CD4-positive, alpha-beta T cell treated with Interleukin-2 at 100 ng/mL for 4 hours (primary cell): ENCODE data around the gene GRIK2.

Source experiments
- DNase-seq: peaks from one replicate; pipeline ENCODE4 v3.0.0-alpha.2; 2020; ENCODE audit warnings: low spot score

GRIK2 gene

GRCh38 chr6:101883505-101883904 lies 490.0 kb downstream of the GRIK2 start:
- DNase-seq, result no peak

GRCh38 chr6:101887532-101887931 lies 494.0 kb downstream of the GRIK2 start:
- no peak for DNase-seq

- no peak for DNase-seq
Observed at GRCh38 chr6:101907356-101908217, 514.1 kb downstream of the GRIK2 start.

GRCh38 chr6:101909366-101909765 lies 515.9 kb downstream of the GRIK2 start:
- DNase-seq, result no peak

- no peak for DNase-seq
Observed at GRCh38 chr6:101912311-101912710, 518.8 kb downstream of the GRIK2 start.

- DNase-seq, result no peak
Observed at GRCh38 chr6:101918471-101918870, 525.0 kb downstream of the GRIK2 start.

GRCh38 chr6:101921829-101922450 lies 528.4 kb downstream of the GRIK2 start:
- no peak for DNase-seq

DNA sequence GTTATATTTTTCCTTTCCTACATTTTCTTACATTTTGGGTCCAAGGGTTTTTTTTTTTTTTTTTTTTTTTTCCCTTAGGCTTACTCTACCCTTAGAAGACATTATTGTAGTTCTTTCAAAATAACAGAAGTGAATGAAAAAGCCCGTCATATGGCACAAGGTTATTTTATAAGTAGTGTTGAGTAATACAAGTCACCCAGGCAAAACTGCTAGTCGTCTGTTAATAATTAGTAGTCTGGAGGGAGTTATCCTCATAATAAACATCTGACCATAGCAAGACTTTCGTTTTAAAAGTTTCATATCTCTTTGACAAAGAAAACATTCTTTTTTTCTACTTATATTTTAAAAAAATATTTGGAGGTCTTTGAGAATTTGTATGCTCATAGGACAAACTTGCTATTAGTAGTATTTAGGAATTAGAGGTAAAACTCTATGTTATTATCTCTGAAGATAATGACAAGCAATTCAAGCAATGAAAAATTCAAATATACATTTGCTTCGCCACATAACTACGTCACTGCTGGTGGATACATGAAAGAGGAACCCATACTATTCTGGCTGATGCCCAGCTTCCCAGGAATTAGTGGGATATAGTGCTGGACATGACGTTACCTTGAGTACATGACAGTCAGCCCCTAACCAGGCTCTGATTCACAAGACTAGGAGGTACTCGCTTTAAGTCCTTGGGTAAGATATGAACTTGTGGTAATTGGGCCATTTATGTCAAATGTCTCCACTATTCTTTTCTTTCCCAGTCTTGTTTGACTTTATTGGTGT lies 532.8 kb downstream of the GRIK2 start:
- DNase-seq, result no peak

GRCh38 chr6:101931766-101932165 lies 538.3 kb downstream of the GRIK2 start:
- no peak for DNase-seq

GRCh38 chr6:101932704-101933103 lies 539.2 kb downstream of the GRIK2 start:
- DNase-seq, result no peak

DNA sequence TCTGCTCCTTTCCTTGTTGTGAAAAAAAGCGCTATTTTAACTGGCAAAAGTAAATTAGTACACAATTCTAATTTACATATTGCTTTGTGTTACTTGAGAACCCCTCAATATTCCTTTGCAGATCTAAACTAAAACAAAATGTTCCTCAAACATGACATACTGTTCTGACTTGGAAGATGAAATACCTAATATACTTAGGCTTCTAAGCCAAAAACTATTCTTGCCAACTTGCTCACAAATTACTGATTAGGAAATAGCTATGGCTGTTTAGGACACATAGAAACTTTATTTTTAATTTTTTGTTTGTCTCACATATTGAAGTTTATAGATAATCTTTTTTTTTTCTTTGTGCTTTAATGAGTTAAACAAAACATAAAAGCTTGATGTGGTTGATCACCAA lies 542.2 kb downstream of the GRIK2 start:
- DNase-seq, result no peak

- no peak for DNase-seq
Observed at GRCh38 chr6:101936516-101936915, 543.0 kb downstream of the GRIK2 start.

DNA sequence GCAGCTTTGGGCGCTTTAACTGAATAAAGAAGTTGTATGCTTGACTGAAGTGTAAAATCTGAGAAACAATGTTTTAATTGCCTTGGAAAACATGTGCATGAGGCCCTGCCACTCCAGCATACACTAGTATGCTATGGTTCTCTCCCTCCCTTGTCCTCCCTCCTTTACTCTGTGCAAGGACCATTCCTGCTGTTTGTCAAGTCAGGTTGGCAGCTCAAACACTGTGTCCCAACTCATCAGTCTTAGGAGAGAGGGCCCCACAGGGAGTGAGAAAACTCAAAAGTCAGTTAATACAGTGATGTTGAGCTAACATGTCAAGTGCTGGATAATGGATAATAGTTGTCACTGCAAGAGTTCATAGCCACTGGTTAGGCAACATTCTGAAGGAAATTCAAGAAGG lies 543.6 kb downstream of the GRIK2 start:
- DNase-seq, result no peak

DNA sequence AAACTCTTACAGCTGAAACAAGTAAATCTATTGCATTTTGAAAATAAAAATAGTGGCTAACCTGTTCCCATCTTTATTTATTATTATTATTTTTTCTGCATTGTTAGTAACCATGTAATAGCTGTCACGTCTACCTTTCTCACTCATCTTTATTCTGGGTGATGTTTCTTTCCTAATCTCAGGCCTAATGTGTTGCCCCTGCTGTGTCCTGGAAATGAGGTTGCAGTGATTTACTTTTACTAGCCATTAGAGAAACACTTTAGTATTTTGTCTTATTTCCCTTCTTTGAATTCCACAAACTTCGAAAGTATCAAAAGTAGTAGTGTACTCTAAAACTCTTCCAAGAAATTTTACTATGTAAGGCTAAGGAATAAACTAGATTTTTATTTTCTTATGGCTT lies 546.9 kb downstream of the GRIK2 start:
- no peak for DNase-seq

GRCh38 chr6:101956961-101957360 lies 563.5 kb downstream of the GRIK2 start:
- no peak for DNase-seq

DNA sequence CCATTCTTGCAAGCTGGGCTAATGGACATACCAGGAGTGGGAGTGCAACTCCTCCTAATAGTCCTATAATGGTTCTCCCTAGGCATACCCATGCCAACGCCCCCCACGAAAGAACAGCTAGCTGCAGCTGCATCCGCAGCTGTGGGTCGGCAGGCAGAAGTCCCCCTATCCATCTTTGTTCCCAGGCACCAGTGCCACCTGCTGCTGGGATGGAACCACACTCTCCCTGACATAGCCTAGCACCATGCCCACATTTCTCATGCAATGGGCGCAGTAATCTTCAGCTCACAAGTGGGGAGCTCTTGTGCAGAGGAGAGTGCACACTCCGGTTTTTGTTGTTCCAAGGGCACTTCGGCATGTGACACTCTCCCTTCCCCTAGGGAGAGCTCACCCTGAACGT lies 567.8 kb downstream of the GRIK2 start:
- DNase-seq, result no peak

DNA sequence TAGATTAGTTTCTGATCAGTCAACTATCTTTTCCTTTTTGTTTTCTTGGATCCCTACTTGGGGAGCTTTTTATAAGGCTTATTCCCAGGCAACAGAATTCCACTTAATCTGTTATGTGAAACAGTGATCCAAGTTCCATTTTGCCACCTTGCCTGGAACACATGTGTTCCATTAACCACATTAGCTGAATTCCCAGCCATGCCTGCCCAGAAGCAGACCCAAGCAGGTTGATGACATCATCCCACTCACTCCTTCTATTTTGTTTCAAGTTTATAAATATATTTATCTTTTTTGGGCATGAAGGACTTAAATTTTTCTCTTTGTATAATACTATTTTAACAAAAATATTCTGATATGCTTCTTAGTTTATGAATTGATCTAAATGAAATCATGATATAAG lies 587.4 kb downstream of the GRIK2 start:
- no peak for DNase-seq

DNA sequence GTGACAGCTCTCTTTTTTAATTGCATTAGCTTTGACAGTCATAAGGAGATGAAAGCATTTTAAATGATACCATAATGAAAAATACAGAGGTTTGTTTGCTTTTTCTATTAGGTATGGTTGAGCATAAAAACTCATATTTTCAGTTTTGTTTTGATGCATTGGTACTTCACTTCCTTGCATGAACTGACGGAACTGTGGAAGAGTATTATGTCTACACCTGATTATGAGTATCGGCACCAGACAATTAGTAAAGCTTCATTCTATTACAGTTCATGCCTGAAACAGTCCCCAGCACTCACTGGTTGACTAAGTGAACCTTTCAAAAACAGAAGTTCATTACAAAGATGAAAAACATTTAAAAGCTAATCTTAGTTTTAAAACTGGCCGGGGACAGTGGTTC lies 593.0 kb downstream of the GRIK2 start:
- DNase-seq, result no peak

GRCh38 chr6:101992286-101992685 lies 598.8 kb downstream of the GRIK2 start:
- no peak for DNase-seq

DNA sequence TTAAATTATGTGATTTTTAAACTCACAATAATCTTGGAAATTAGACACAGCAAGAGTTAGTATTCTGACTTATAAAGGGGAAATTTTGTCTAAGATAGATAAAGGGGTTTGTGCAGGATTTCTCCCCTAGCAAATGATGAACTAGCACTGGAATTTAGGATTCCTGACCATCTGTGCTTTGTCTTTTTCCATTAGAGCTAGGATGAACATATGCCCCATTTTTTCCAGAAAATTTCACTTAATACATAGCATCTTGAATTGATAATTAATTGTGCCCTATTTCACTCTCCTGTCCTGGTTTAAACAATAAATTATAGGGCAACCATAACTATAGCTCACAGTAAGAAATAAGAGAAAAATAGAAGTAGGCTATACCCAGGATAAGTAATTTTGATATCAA lies 601.0 kb downstream of the GRIK2 start:
- DNase-seq, result no peak

GRCh38 chr6:102015431-102015830 lies 621.9 kb downstream of the GRIK2 start:
- DNase-seq, result no peak

GRCh38 chr6:102022281-102022680 lies 628.8 kb downstream of the GRIK2 start:
- no peak for DNase-seq

GRCh38 chr6:102022803-102023202 lies 629.3 kb downstream of the GRIK2 start:
- no peak for DNase-seq
